Right lobe of liver (tissue), 6 donors: ENCODE data around the gene KLF16. TPM values are rescaled to one million over a fixed set of nuclear protein-coding genes. Genes with fewer than 3 reads are reported as not detected.

ENCODE experiments used
- ATAC-seq, 4 donors: fragments of 200-7000 bp; cut with Tn5 transposase; one replicate each; pipeline ENCODE4 v1.9.1; 2020; ENCODE audit warnings: mild to moderate bottlenecking in 4 of 4, moderate library complexity in 4 of 4
- DNase-seq, 3 donors: peaks; one replicate each; pipeline ENCODE4 v3.0.0-alpha.2; 2020
- H3K27ac ChIP-seq, 3 donors: fragments of 200-600 bp; one replicate each; pipeline ENCODE4 v1.8.0; 2022
- H3K27me3 ChIP-seq, 2 donors: fragments of 200-600 bp; one replicate each; pipeline ENCODE4 v1.8.0; 2022
- H3K36me3 ChIP-seq, 4 donors: fragments of 200-600 bp; sonication (generic) in 1 of 4; one replicate each; pipeline versions ENCODE4 v1.5.1 to v1.8.0; 2017 to 2022; ENCODE audit warnings: control low read depth in 1 of 4
- H3K4me1 ChIP-seq, 4 donors: fragments of 200-600 bp; sonication (generic) in 1 of 4; one replicate each; pipeline versions ENCODE4 v1.5.1 to v1.8.0; 2017 to 2022; ENCODE audit warnings: control low read depth in 1 of 4
- H3K4me3 ChIP-seq, 3 donors: fragments of 200-600 bp; one replicate each; pipeline ENCODE4 v1.8.0; 2022
- H3K9me3 ChIP-seq, 4 donors: fragments of 200-600 bp; sonication (generic) in 1 of 4; one replicate each; pipeline versions ENCODE4 v1.5.1 to v1.8.0; 2017 to 2022; ENCODE audit warnings: control low read depth in 1 of 4
- POLR2A ChIP-seq: fragments of 450-650 bp; IDR thresholded peaks from one replicate; pipeline ENCODE4 v1.6.1; 2017; ENCODE audit warnings: antibody characterized with exemption, mild to moderate bottlenecking
- WGBS: methylation state at CpG from one replicate; pipeline ENCODE4 v1.1.6; 2018; ENCODE audit warnings: low coverage, low lambda C conversion rate; ENCODE audit not compliant: insufficient coverage; ENCODE audit errors: missing lambda C conversion rate; 5-methylcytosine and 5-hydroxymethylcytosine counted together
- intact Hi-C, 2 donors: fragments of 100-400 bp; cut with DNase I; formaldehyde crosslinking; loops; one replicate each; pipeline versions ENCODE4 v1.11.2 to v1.14.1; 2022
- total RNA-seq, 6 experiments: library from RNA; depleted of rRNA in 2 of 6; stranded (reverse); fragments of >200 nt in 2 of 6; fragmentation: NEBNext Ultra II Directional in 3 of 6; extraction: Animal tissue kit (Norgen Biotek cat#: 25700) in 3 of 6; gene quantifications; one replicate each; pipeline versions ENCODE4 v1.1.0 to v1.2.4, GENCODE V29; 2016 to 2023
- TF ChIP-seq, protein P1 (sequence below), 4 donors: fragments of 200-600 bp in 3 of 4; fragments of 450-650 bp in 1 of 4; IDR thresholded peaks; one replicate each; pipeline versions ENCODE4 v1.5.1 to v1.8.0; 2016 to 2022; ENCODE audit warnings: antibody characterized with exemption in 4 of 4, mild to moderate bottlenecking in 2 of 4
- donor health status: DM: no; HTN: yes; CAD: no.
- donor health status: DM: no; HTN: no; CAD: no.
- donor health status: DM: no; HTN: no; CAD: no.
- donor health status: DM: no; HTN: yes; CAD: no.
- donor health status: DM: no; HTN: yes; CAD: no.

Gene KLF16
- total RNA-seq, 6 experiments from 2014 or later: 9.9 to 23.6 (median 10.8) TPM

DNA sequence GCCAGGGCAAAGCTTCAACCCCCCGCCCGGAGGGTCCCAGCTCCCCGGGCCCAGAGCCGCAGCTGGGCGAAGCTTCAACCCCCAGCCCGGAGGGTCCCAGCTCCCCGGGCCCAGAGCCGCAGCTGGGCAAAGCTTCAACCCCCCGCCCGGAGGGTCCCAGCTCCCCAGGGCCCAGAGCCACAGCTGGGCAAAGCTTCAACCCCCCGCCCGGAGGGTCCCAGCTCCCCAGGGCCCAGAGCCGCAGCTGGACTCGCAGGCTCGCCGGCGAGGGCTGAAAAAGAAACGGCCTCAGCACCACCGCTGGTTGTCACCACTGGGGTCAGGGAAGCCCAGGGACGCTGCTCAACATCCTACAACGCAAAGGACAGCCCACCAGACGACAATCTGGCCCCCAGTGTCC lies 20.3 kb downstream of the KLF16 start:
- H3K4me1 ChIP-seq: peaks cover 0 to 64% (median 31%) of the 10 kb centered on the region in 4 donors
- no peak overlapping the region for H3K4me3 ChIP-seq
- H3K27me3 ChIP-seq: no peaks in the 10 kb centered on the region
- H3K27ac ChIP-seq: no peak overlapping the region
- ATAC-seq: no peak
- no peaks in the 10 kb centered on the region for H3K9me3 ChIP-seq
- TF ChIP-seq, protein P1, sequence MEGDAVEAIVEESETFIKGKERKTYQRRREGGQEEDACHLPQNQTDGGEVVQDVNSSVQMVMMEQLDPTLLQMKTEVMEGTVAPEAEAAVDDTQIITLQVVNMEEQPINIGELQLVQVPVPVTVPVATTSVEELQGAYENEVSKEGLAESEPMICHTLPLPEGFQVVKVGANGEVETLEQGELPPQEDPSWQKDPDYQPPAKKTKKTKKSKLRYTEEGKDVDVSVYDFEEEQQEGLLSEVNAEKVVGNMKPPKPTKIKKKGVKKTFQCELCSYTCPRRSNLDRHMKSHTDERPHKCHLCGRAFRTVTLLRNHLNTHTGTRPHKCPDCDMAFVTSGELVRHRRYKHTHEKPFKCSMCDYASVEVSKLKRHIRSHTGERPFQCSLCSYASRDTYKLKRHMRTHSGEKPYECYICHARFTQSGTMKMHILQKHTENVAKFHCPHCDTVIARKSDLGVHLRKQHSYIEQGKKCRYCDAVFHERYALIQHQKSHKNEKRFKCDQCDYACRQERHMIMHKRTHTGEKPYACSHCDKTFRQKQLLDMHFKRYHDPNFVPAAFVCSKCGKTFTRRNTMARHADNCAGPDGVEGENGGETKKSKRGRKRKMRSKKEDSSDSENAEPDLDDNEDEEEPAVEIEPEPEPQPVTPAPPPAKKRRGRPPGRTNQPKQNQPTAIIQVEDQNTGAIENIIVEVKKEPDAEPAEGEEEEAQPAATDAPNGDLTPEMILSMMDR (IDR thresholded peaks at IDR 0.05): no peak
- TF ChIP-seq POLR2A: no peak
- no CpG with 5 or more reads among the region's 22 CpGs for WGBS
- DNase-seq: no peak
- intact Hi-C loops: no loop called here
- no peaks in the 10 kb centered on the region for H3K36me3 ChIP-seq

DNA sequence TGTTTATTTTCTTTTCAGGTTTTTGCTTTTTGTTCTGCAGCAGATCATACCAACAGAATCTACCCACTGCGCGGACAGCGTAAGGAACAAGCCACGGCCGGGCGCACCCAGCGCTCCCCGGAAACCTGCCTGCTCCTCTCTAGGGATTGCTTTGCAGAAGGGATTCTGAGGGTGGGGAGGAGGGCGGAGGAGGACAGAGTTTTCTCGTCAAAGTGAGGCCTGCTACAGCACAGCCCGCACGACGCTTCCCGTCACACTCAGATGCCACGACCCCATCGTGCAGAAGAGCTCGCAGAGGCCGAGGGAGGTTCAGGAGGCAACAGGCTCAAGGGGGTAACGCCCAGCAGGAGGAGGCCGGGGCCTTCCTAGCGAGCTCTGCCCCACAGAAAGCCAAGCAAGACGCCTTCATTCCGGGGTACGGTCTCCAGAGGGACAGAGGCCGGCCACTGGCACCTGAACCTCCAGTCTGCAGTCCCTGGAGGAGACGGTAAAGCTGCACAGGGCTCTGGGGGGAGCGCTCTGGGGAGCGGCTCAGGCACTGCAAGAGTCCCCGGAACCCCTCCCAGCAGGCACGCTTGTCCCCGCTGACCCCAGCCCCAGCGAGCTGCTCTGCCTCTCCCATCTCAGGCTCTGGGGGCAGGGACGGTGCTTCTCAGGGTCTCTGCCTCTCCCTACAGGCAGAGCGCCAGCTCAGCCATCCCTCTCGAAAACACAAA lies 22.0 kb downstream of the KLF16 start:
- no peaks in the 10 kb centered on the region for H3K27me3 ChIP-seq
- intact Hi-C loops: no loop called here
- H3K4me1 ChIP-seq: peaks cover 0 to 66% (median 32%) of the 10 kb centered on the region in 4 donors
- no peaks in the 10 kb centered on the region for H3K9me3 ChIP-seq
- peak overlapping the region in 2 of 3 donors; percentile 81 for H3K27ac ChIP-seq
- TF ChIP-seq, protein P1 (IDR thresholded peaks at IDR 0.05): no peak
- TF ChIP-seq POLR2A: no peak
- DNase-seq (no peak), ATAC-seq (no peak)
- 74% methylated on average over 8 of the region's 35 CpGs for WGBS
- H3K36me3 ChIP-seq: no peaks in the 10 kb centered on the region
- peak overlapping the region in 2 of 3 donors; percentile 9 to 21 for H3K4me3 ChIP-seq

DNA sequence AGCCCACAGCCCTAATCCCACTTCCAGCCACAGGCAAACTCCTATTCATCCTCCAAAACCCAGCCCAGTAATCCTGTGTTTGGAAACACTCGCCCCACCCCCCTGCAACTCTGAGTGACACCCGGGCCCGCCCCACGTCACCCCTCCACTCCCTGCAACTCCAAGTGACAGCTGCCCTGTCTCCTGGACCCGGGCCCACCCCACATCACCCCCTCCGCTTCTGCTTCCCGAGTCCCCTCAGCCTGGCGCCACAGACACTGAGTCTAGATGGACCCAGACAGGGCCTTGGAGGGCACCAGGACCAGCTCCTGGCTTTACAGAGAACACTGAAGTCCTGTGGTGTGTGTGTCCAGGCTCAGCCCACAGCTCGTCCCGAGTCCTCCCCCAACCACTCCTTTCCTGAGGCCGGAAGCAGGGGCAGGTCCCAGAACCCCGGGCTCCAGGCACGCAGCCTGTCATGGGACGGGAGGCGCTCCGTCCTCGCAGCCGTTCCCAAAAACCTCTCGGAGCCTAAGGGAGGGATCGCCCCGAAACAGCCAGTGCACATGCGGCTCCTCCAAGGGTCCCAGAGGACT lies 22.8 kb downstream of the KLF16 start:
- WGBS: 10% methylated on average over 2 of the region's 22 CpGs
- Histone ChIP-seq H3K27ac (peak overlapping the region in 2 of 3 donors; percentile 81), H3K36me3 (no peaks in the 10 kb centered on the region), H3K27me3 (no peaks in the 10 kb centered on the region), H3K4me1 (peaks cover 0 to 66% (median 31%) of the 10 kb centered on the region in 4 donors), H3K9me3 (no peaks in the 10 kb centered on the region), H3K4me3 (peak overlapping the region in 2 of 3 donors; percentile 9 to 21)
- TF ChIP-seq, protein P1 (IDR thresholded peaks at IDR 0.05): no peak
- peak; percentile 46 for TF ChIP-seq POLR2A
- DNase-seq: peak in 1 of 3 donors; percentile 79
- ATAC-seq: peak; percentile 8 to 49 (median 40)
- intact Hi-C loops: no loop called here

DNA sequence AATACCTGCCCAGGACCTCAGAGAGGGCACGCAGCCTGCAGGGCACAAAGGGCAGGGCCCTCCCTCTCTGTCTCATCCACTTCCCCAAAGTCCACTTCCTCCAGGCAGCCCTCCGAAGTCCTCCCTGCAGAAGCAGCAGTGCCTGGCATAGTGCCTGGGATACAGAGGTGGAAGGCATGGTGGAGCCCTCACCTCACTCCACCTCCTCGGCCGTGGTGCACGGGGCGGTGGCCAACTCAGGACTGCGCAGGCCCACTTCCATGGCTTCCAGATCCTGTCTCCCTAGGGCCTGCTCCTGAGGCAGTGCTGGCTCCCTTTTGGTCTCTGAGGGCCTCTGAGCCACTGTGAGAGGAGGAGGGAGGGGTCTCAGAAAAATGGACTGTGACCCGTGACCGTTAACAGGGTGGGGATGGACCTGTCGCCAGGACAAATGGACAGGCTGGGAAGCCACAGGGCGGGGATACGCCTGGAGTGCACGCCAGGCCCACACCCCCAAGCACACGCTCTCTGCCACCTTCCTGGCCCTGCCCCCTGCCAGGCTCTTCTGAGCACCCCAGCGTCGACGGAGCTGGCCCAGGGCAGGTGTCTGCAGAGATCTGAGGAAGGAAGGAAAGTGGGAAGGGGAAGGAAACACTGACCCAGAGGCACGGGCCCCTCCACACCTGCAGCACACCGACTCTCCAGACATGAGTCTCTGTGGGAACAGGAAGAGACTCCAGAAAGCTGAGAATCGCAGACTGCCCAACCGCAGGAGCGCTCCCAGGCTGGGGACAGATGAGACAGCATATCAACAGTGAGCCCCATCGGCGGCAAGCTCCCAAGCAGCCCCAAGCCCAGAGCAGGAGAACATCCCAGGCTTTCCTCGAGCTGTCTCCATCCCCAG lies 23.5 kb downstream of the KLF16 start:
- TF ChIP-seq POLR2A: peak; percentile 82
- TF ChIP-seq, protein P1 (IDR thresholded peaks at IDR 0.05): no peak
- no peaks in the 10 kb centered on the region for H3K36me3 ChIP-seq
- H3K4me1 ChIP-seq: peaks cover 0 to 72% (median 28%) of the 10 kb centered on the region in 4 donors
- H3K9me3 ChIP-seq: no peaks in the 10 kb centered on the region
- 29% methylated on average over 14 of the region's 25 CpGs for WGBS
- peak; percentile 76 to 91 (median 84) for ATAC-seq
- peak; percentile 74 to 93 (median 93) for DNase-seq
- peak overlapping the region in 2 of 3 donors; percentile 81 for H3K27ac ChIP-seq
- intact Hi-C loops: no loop called here
- H3K4me3 ChIP-seq: peak overlapping the region; percentile 14 to 50 (median 35)
- no peaks in the 10 kb centered on the region for H3K27me3 ChIP-seq
